Keratinocyte (primary cell): ENCODE data around the gene UBE4B. TPM values are rescaled to one million over a fixed set of nuclear protein-coding genes. Genes with fewer than 3 reads are reported as not detected.

ENCODE experiments used
- DNase-seq: peaks from one replicate; pipeline ENCODE4 v3.0.0-alpha.2; 2011; ENCODE audit warnings: low read depth, missing footprints, low spot score
- FAIRE-seq: peaks from 2 replicates; lab custom pipeline; 2011; peaks lifted over from hg19 to GRCh38; lab: Jason Lieb, UNC
- H2AFZ ChIP-seq: 2 replicates; pipeline ENCODE4 v1.6.0; 2012; ENCODE audit warnings: low read length, control low read depth, inconsistent platforms; ENCODE audit not compliant: control insufficient read depth
- H3K27ac ChIP-seq: 2 replicates; pipeline ENCODE4 v1.5.1; 2011; ENCODE audit warnings: low read length; ENCODE audit not compliant: control insufficient read depth, insufficient read depth
- H3K27me3 ChIP-seq: 3 replicates; pipeline ENCODE4 v1.6.0; 2011; ENCODE audit warnings: low read length; ENCODE audit not compliant: control insufficient read depth, insufficient read depth; ENCODE audit errors: extremely low read depth
- H3K36me3 ChIP-seq, 2 experiments: 2 replicates in 1 of 2; 3 replicates in 1 of 2; pipeline ENCODE4 v1.5.1; 2011; ENCODE audit warnings: low read length in 2 of 2, mild to moderate bottlenecking in 1 of 2; ENCODE audit not compliant: control insufficient read depth in 2 of 2, insufficient read depth in 2 of 2; ENCODE audit errors: extremely low read depth in 1 of 2
- H3K4me1 ChIP-seq: 3 replicates; pipeline ENCODE4 v1.5.1; 2011; ENCODE audit warnings: low read length; ENCODE audit not compliant: control insufficient read depth, insufficient read depth; ENCODE audit errors: extremely low read depth
- H3K4me2 ChIP-seq: 3 replicates; pipeline ENCODE4 v1.6.0; 2011; ENCODE audit warnings: low read depth, low read length; ENCODE audit not compliant: control insufficient read depth, insufficient read depth; ENCODE audit errors: extremely low read depth
- H3K4me3 ChIP-seq, 3 experiments: fragments of 200-600 bp in 1 of 3; sonication (generic) in 1 of 3; 2 replicates in 2 of 3; 3 replicates in 1 of 3; pipeline ENCODE4 v1.5.1; 2011 to 2016; ENCODE audit warnings: low read length in 3 of 3, mild to moderate bottlenecking in 3 of 3, control low read depth in 2 of 3, inconsistent platforms in 1 of 3, low read depth in 1 of 3, mixed read lengths in 1 of 3, mixed run types in 1 of 3, moderate library complexity in 1 of 3; ENCODE audit not compliant: control insufficient read depth in 2 of 3, insufficient read depth in 2 of 3; ENCODE audit errors: extremely low read depth in 1 of 3
- H3K79me2 ChIP-seq: 2 replicates; pipeline ENCODE4 v1.6.0; 2012; ENCODE audit warnings: low read length; ENCODE audit not compliant: control insufficient read depth, insufficient read depth
- H3K9ac ChIP-seq: 3 replicates; pipeline ENCODE4 v1.6.0; 2011; ENCODE audit warnings: low read length; ENCODE audit not compliant: control insufficient read depth, insufficient read depth; ENCODE audit errors: extremely low read depth
- H3K9me1 ChIP-seq: 3 replicates; pipeline ENCODE4 v1.6.0; 2011; ENCODE audit warnings: low read length; ENCODE audit not compliant: control insufficient read depth, insufficient read depth; ENCODE audit errors: extremely low read depth
- H3K9me3 ChIP-seq: 2 replicates; pipeline ENCODE4 v1.5.1; 2012; ENCODE audit warnings: low read depth, low read length; ENCODE audit not compliant: control insufficient read depth
- H4K20me1 ChIP-seq: 3 replicates; pipeline ENCODE4 v1.6.0; 2011; ENCODE audit warnings: low read length; ENCODE audit not compliant: control insufficient read depth, insufficient read depth; ENCODE audit errors: extremely low read depth
- CTCF ChIP-seq, 3 experiments: IDR thresholded peaks in 1 of 3; conservative IDR thresholded peaks in 1 of 3; optimal IDR thresholded peaks in 1 of 3; 2 replicates in 2 of 3; 3 replicates in 1 of 3; pipeline versions ENCODE3 to v1.5.1; 2011; ENCODE audit warnings: low read length in 3 of 3, mild to moderate bottlenecking in 3 of 3, moderate library complexity in 2 of 3, control low read depth in 1 of 3, inconsistent platforms in 1 of 3; ENCODE audit not compliant: insufficient read depth in 2 of 3; ENCODE audit errors: extremely low read depth in 1 of 3
- EZH2 ChIP-seq: IDR thresholded peaks from one replicate; pipeline ENCODE4 v1.6.1; 2012; ENCODE audit warnings: inconsistent platforms, mild to moderate bottlenecking, low read length, moderate library complexity
- dilution Hi-C: fragments of 300-500 bp; cut with MboI; formaldehyde crosslinking; loops from one replicate; pipeline ENCODE4 v1.7.0; 2020; ENCODE audit warnings: low sequenced_read_pairs; ENCODE audit not compliant: extremely low pct_ligation_motif_present
- polyA plus RNA-seq, 5 experiments: library from polyadenylated mRNA; depleted of rRNA in 3 of 5; stranded (reverse) in 3 of 5; stranded (forward) in 1 of 5; unstranded in 1 of 5; fragments of >200 nt; gene quantifications; 1 replicate in 1 of 5; 2 replicates in 3 of 5; 3 replicates in 1 of 5; pipeline versions ENCODE4 v1.2.1 to v1.2.3, GENCODE V29; 2011 to 2012; ENCODE audit warnings: missing spikeins in 2 of 5, low read depth in 1 of 5, low replicate concordance in 1 of 5

The UBE4B gene
- polyA plus RNA-seq, 1 donor (not counting 4 experiments of a cell fraction or from before 2014, with no cell fraction given), result 14.3 TPM

- Histone ChIP-seq H3K79me2 (peaks cover 11% of the 10 kb centered on the region), H3K9me1 (peaks cover 2% of the 10 kb centered on the region), H3K4me1 (peaks cover 18% of the 10 kb centered on the region), H3K36me3 (peaks cover 0 to 6% of the 10 kb centered on the region in 2 experiments), H2AFZ (no peak overlapping the region), H4K20me1 (no peaks in the 10 kb centered on the region), H3K9me3 (no peaks in the 10 kb centered on the region), H3K4me2 (peak overlapping the region; percentile 69), H3K4me3 (no peak overlapping the region), H3K9ac (no peak overlapping the region), H3K27me3 (no peaks in the 10 kb centered on the region), H3K27ac (peak overlapping the region; percentile 61)
- no peak for DNase-seq
- no peak for TF ChIP-seq EZH2
- TF ChIP-seq CTCF (optimal IDR thresholded peaks at IDR 0.05 in 1 of 3, IDR thresholded peaks at IDR 0.05 in 1 of 3, conservative IDR thresholded peaks at IDR 0.05 in 1 of 3; ENCODE audit: extremely low read depth in 1 of 3, insufficient read depth in 2 of 3, low read length in 3 of 3), result no peak
- dilution Hi-C loops, result no loop called here
- FAIRE-seq, result peak; percentile 84
Observed at GRCh38 chr1:10082785-10083479, 50.2 kb downstream of the UBE4B start.

- peaks cover 18% of the 10 kb centered on the region for H3K4me1 ChIP-seq
- no peak overlapping the region for H3K4me3 ChIP-seq
- dilution Hi-C loops, result no loop called here
- H3K9ac ChIP-seq, result no peak overlapping the region
- peaks cover 0 to 6% of the 10 kb centered on the region in 2 experiments for H3K36me3 ChIP-seq
- no peak for FAIRE-seq
- TF ChIP-seq EZH2, result no peak
- TF ChIP-seq CTCF (optimal IDR thresholded peaks at IDR 0.05 in 1 of 3, IDR thresholded peaks at IDR 0.05 in 1 of 3, conservative IDR thresholded peaks at IDR 0.05 in 1 of 3; ENCODE audit: extremely low read depth in 1 of 3, insufficient read depth in 2 of 3, low read length in 3 of 3), result no peak
- DNase-seq, result no peak
- no peaks in the 10 kb centered on the region for H3K9me1 ChIP-seq
- no peak overlapping the region for H3K27ac ChIP-seq
- H3K9me3 ChIP-seq, result no peaks in the 10 kb centered on the region
- H2AFZ ChIP-seq, result no peak overlapping the region
- H4K20me1 ChIP-seq, result no peaks in the 10 kb centered on the region
- H3K27me3 ChIP-seq, result no peaks in the 10 kb centered on the region
- peaks cover 11% of the 10 kb centered on the region for H3K79me2 ChIP-seq
- H3K4me2 ChIP-seq, result no peak overlapping the region
Observed at GRCh38 chr1:10084045-10084444, 51.3 kb downstream of the UBE4B start.
